Measurements from ENCODE around the gene NOS1. TPM values are rescaled to one million over a fixed set of nuclear protein-coding genes. Genes with fewer than 3 reads are reported as not detected.

Gene NOS1
- total and polyA plus RNA-seq, 2 donors (not counting 3 experiments of a cell fraction or from before 2014, with no cell fraction given): not detected

GRCh38 chr12:117208206-117208605 is 153.2 kb downstream of the NOS1 start:
- no TSS peak for BruUV-seq (replicated peaks)
- no peaks in the 10 kb centered on the region for H3K4me1 ChIP-seq (ENCODE audit: control insufficient read depth, extremely low read depth, insufficient read depth, low read length)
- dilution Hi-C loops (cut with MboI; ENCODE audit: extremely low pct_ligation_motif_present, low sequenced_read_pairs): no loop called here
- H4K20me1 ChIP-seq (replicated peaks; ENCODE audit: control insufficient read depth, extremely low read depth, insufficient read depth, low read length): no peaks in the 10 kb centered on the region
- intact Hi-C loops (cut with micrococcal nuclease): no loop called here
- H3K4me3 ChIP-seq (replicated peaks in 1 of 3; ENCODE audit: insufficient read depth in 1 of 3, low read depth in 1 of 3, low read length in 3 of 3): no peak overlapping the region
- DNase-seq (ENCODE audit: low read depth, low spot score): no peak
- ChIA-PET POLR2A (no interaction called here), CTCF (interaction anchor here (0.7 to 4.8 kb wide), 3 partner anchors 250 to 649 kb away, joined by 3 to 60 read pairs (median 3); no protein-coding TSS in a partner anchor)
- H3K36me3 ChIP-seq (ENCODE audit: control insufficient read depth in 2 of 2, extremely low read depth in 1 of 2, insufficient read depth in 2 of 2, low read length in 2 of 2): no peaks in the 10 kb centered on the region
- H3K9me1 ChIP-seq (replicated peaks; ENCODE audit: control insufficient read depth, extremely low read depth, insufficient read depth, low read length): no peaks in the 10 kb centered on the region
- no peak overlapping the region for H3K9ac ChIP-seq (replicated peaks; ENCODE audit: extremely low read depth, insufficient read depth, low read length)
- no peak overlapping the region for H3K27ac ChIP-seq (ENCODE audit: insufficient read depth, low read depth, low read length)
- no peak overlapping the region for H3K4me2 ChIP-seq (ENCODE audit: insufficient read depth, low read length)
- H3K9me3 ChIP-seq (replicated peaks; ENCODE audit: control insufficient read depth, insufficient read depth, low read length): no peaks in the 10 kb centered on the region
- TF ChIP-seq JUN (IDR thresholded peaks at IDR 0.05; ENCODE audit: borderline replicate concordance, insufficient read depth, insufficient read length, low read depth) (no peak), GATA2 (IDR thresholded peaks at IDR 0.05; ENCODE audit: insufficient read depth, insufficient read length, low read depth, low read length) (no peak), FOS (IDR thresholded peaks at IDR 0.05; ENCODE audit: borderline replicate concordance, insufficient read depth, low read length) (no peak), MYC (IDR thresholded peaks at IDR 0.05; ENCODE audit: low read depth, low read length) (no peak), POLR2A (IDR thresholded peaks at IDR 0.05; ENCODE audit: low read depth, low read length) (no peak), EZH2 (IDR thresholded peaks at IDR 0.05; ENCODE audit: borderline replicate concordance, low read depth, low read length, severe bottlenecking) (no peak), POLR2AphosphoS5 (IDR thresholded peaks at IDR 0.05; ENCODE audit: insufficient read depth, low read depth, low read length) (no peak)
- TF ChIP-seq, protein P1, sequence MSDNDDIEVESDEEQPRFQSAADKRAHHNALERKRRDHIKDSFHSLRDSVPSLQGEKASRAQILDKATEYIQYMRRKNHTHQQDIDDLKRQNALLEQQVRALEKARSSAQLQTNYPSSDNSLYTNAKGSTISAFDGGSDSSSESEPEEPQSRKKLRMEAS (IDR thresholded peaks at IDR 0.05; ENCODE audit: insufficient read depth, insufficient read length): no peak
- TF ChIP-seq, protein P2, sequence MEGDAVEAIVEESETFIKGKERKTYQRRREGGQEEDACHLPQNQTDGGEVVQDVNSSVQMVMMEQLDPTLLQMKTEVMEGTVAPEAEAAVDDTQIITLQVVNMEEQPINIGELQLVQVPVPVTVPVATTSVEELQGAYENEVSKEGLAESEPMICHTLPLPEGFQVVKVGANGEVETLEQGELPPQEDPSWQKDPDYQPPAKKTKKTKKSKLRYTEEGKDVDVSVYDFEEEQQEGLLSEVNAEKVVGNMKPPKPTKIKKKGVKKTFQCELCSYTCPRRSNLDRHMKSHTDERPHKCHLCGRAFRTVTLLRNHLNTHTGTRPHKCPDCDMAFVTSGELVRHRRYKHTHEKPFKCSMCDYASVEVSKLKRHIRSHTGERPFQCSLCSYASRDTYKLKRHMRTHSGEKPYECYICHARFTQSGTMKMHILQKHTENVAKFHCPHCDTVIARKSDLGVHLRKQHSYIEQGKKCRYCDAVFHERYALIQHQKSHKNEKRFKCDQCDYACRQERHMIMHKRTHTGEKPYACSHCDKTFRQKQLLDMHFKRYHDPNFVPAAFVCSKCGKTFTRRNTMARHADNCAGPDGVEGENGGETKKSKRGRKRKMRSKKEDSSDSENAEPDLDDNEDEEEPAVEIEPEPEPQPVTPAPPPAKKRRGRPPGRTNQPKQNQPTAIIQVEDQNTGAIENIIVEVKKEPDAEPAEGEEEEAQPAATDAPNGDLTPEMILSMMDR (IDR thresholded peaks at IDR 0.05; ENCODE audit: extremely low read depth in 1 of 2, insufficient read depth in 1 of 2, low read depth in 1 of 2, low read length in 2 of 2): no peak
- FAIRE-seq: no peak
- no peaks in the 10 kb centered on the region for H3K27me3 ChIP-seq (ENCODE audit: control insufficient read depth in 2 of 2, insufficient read depth in 2 of 2, low read length in 2 of 2)
- H2AFZ ChIP-seq (ENCODE audit: low read depth, low read length): no peak overlapping the region
- H3K79me2 ChIP-seq (ENCODE audit: control insufficient read depth, insufficient read depth, low read length): no peaks in the 10 kb centered on the region

All from endothelial cell of umbilical vein (primary cell).